HepG2 (cell line): ENCODE measurements around the gene CPSF4. TPM values are rescaled to one million over a fixed set of nuclear protein-coding genes. Genes with fewer than 3 reads are reported as not detected.

Source experiments
- CENPT ChIP-seq: sonication (generic); formaldehyde crosslinking; IDR thresholded peaks from 2 replicates; pipeline ENCODE4 v1.8.0; 2022; ENCODE audit warnings: low read depth, mild to moderate bottlenecking, moderate library complexity, missing genetic modification reagents
- HNRNPL ChIP-seq: fragments of 200-400 bp; formaldehyde crosslinking; IDR thresholded peaks from 2 replicates; pipeline ENCODE4 v1.6.1; 2017; ENCODE audit warnings: mild to moderate bottlenecking, low read depth, low read length
- HOXA3 ChIP-seq: sonication (generic); formaldehyde crosslinking; IDR thresholded peaks from 2 replicates; pipeline ENCODE4 v1.5.0; 2020; ENCODE audit warnings: missing genetic modification reagents
- HOXD1 ChIP-seq: sonication (generic); formaldehyde crosslinking; IDR thresholded peaks from 2 replicates; pipeline ENCODE4 v1.5.0; 2020; ENCODE audit warnings: missing genetic modification reagents
- KAT8 ChIP-seq: IDR thresholded peaks from 2 replicates; pipeline ENCODE4 v1.6.1; 2016; ENCODE audit warnings: missing genetic modification reagents, missing compliant biosample characterization
- KDM6A ChIP-seq: IDR thresholded peaks from 2 replicates; pipeline ENCODE4 v1.6.1; 2016; ENCODE audit warnings: low read depth
- SIN3B ChIP-seq: fragments of 150-350 bp; IDR thresholded peaks from 2 replicates; pipeline ENCODE4 v1.6.1; 2014; ENCODE audit warnings: low read length
- TCF7 ChIP-seq: sonication (generic); IDR thresholded peaks from 2 replicates; pipeline ENCODE4 v1.6.1; 2016; ENCODE audit warnings: antibody characterized with exemption, low read depth
- TSC22D2 ChIP-seq: sonication (generic); formaldehyde crosslinking; IDR thresholded peaks from 2 replicates; pipeline ENCODE4 v1.5.1; 2020; ENCODE audit warnings: missing genetic modification reagents, mild to moderate bottlenecking, borderline replicate concordance
- ZKSCAN5 ChIP-seq: sonication (generic); formaldehyde crosslinking; IDR thresholded peaks from 2 replicates; pipeline ENCODE4 v1.5.1; 2020; ENCODE audit warnings: mild to moderate bottlenecking, missing genetic modification reagents
- ZNF143 ChIP-seq: sonication (generic); formaldehyde crosslinking; IDR thresholded peaks from 2 replicates; pipeline ENCODE4 v1.4.0; 2020; ENCODE audit warnings: missing genetic modification reagents
- ZNF256 ChIP-seq: sonication (generic); formaldehyde crosslinking; conservative IDR thresholded peaks from 2 replicates; pipeline ENCODE4 v1.4.0; 2020; ENCODE audit warnings: missing genetic modification reagents
- ZNF282 ChIP-seq: fragments of 450-650 bp; IDR thresholded peaks from 2 replicates; pipeline ENCODE4 v1.6.1; 2018; ENCODE audit not compliant: partially characterized antibody
- ZNF382 ChIP-seq: sonication (generic); formaldehyde crosslinking; IDR thresholded peaks from 2 replicates; pipeline ENCODE4 v1.5.0; 2020; ENCODE audit warnings: missing genetic modification reagents, mild to moderate bottlenecking, borderline replicate concordance
- ZNF672 ChIP-seq: sonication (generic); formaldehyde crosslinking; IDR thresholded peaks from 2 replicates; pipeline ENCODE4 v1.8.1; 2022; ENCODE audit warnings: missing genetic modification reagents
- ZNF746 ChIP-seq: sonication (generic); formaldehyde crosslinking; IDR thresholded peaks from 2 replicates; pipeline ENCODE4 v1.8.0; 2022; ENCODE audit warnings: mild to moderate bottlenecking, missing genetic modification reagents
- ZSCAN20 ChIP-seq: sonication (generic); formaldehyde crosslinking; IDR thresholded peaks from 2 replicates; pipeline ENCODE4 v1.4.0; 2020; ENCODE audit warnings: missing genetic modification reagents, mild to moderate bottlenecking, borderline replicate concordance
- ZZZ3 ChIP-seq: sonication (generic); formaldehyde crosslinking; IDR thresholded peaks from 2 replicates; pipeline ENCODE4 v1.4.0; 2020; ENCODE audit warnings: missing genetic modification reagents, mild to moderate bottlenecking, borderline replicate concordance
- polyA plus RNA-seq, 8 experiments: library from polyadenylated mRNA; depleted of rRNA in 3 of 8; stranded (reverse) in 7 of 8; unstranded in 1 of 8; fragments of >200 nt; fragmentation: Illumina TruSeq in 4 of 8; extraction: Trizol in 4 of 8; gene quantifications; 2 replicates each; pipeline versions ENCODE4 v1.2.1 to v1.2.3, GENCODE V29; 2011 to 2016; ENCODE audit warnings: low read depth in 4 of 8, missing spikeins in 1 of 8, mixed read lengths in 1 of 8; ENCODE audit not compliant: insufficient read depth in 1 of 8
- total RNA-seq, 5 experiments: library from RNA; depleted of rRNA; stranded (reverse); fragments of >200 nt; fragmentation: Illumina TruSeq; extraction: Trizol; gene quantifications; 2 replicates each; pipeline ENCODE4 v1.2.3, GENCODE V29; 2016; ENCODE audit warnings: low read depth in 1 of 5
- TF ChIP-seq, protein P1 (sequence below): conservative IDR thresholded peaks from 2 replicates; pipeline ENCODE4 v1.6.1; 2018; ENCODE audit warnings: missing genetic modification reagents
- TF ChIP-seq, protein P2 (sequence below): sonication (generic); IDR thresholded peaks from 2 replicates; pipeline ENCODE4 v1.6.1; 2016; ENCODE audit warnings: low read depth, borderline replicate concordance
- TF ChIP-seq, protein P3 (sequence below): sonication (generic); formaldehyde crosslinking; IDR thresholded peaks from 2 replicates; pipeline ENCODE4 v1.5.0; 2020; ENCODE audit warnings: missing genetic modification reagents
- TF ChIP-seq, protein P4 (sequence below): sonication (generic); formaldehyde crosslinking; IDR thresholded peaks from 2 replicates; pipeline ENCODE4 v1.5.0; 2020; ENCODE audit warnings: mild to moderate bottlenecking, missing genetic modification reagents, borderline replicate concordance
- TF ChIP-seq, protein P5 (sequence below): sonication (generic); formaldehyde crosslinking; IDR thresholded peaks from 2 replicates; pipeline ENCODE4 v1.4.0; 2020; ENCODE audit warnings: mild to moderate bottlenecking, missing genetic modification reagents

The CPSF4 gene
- total and polyA plus RNA-seq, 2 of the 13 experiments (the other 11 are each of a cell fraction or from before 2014, with no cell fraction given) = 34.1 to 49.6 TPM

DNA sequence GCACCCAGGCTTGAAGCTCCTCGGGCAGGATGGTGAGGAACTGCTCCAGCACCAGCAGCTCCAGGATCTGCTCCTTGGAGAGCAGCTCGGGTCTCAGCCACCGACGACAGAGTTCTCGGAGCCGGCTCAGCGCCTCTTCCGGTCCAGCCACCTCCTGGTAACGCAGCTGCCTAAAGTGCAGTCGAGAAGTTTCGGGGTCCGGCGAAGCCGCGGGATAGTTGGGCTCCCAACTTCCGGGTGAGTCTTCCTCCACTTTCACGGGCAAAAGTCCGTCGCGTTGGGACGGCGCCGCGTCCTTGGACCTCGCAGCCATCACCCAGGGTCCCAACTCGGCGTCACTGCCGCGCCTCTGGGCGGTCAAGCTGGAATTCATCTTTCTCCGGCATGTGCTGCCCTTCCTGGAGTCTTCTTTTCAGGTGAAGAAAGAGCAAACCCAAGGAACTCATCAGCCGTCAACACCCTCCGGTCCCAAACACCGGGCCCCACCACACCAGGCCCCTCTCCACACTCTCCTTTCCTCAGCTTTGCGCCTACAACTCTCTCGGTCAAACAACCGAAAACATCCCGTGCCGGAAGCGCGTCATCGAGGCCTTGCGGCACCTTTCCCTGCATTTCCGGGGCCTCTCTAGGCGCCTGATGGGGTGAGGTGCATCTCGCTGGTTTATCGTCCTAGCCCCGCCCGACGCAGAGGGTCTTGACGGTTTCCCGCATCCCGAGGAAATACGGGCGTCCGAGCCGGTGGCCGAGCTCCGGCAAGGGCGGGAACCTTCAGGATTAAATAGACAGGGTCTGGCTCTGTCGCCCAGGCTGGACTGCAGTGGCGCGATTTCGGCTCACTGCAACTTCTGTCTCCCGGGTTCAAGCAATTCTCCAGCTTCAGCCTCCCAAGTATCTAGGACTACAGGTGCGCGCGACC, 61.2 kb downstream of the CPSF4 start, which contains the start of gene ZNF394 (continued):
- TF ChIP-seq, protein P1, sequence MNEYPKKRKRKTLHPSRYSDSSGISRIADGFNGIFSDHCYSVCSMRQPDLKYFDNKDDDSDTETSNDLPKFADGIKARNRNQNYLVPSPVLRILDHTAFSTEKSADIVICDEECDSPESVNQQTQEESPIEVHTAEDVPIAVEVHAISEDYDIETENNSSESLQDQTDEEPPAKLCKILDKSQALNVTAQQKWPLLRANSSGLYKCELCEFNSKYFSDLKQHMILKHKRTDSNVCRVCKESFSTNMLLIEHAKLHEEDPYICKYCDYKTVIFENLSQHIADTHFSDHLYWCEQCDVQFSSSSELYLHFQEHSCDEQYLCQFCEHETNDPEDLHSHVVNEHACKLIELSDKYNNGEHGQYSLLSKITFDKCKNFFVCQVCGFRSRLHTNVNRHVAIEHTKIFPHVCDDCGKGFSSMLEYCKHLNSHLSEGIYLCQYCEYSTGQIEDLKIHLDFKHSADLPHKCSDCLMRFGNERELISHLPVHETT (CRISPR knock-in tag) = peak; percentile 81; the same call in 1 of the 2 replicates
- TF ChIP-seq, protein P2, sequence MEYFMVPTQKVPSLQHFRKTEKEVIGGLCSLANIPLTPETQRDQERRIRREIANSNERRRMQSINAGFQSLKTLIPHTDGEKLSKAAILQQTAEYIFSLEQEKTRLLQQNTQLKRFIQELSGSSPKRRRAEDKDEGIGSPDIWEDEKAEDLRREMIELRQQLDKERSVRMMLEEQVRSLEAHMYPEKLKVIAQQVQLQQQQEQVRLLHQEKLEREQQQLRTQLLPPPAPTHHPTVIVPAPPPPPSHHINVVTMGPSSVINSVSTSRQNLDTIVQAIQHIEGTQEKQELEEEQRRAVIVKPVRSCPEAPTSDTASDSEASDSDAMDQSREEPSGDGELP = peak; percentile 50; the same call in 1 of the 2 replicates
- peak; percentile 98 for TF ChIP-seq KAT8
- TF ChIP-seq HNRNPL = no peak
- TF ChIP-seq SIN3B = peak; percentile 80
- TF ChIP-seq, protein P3, sequence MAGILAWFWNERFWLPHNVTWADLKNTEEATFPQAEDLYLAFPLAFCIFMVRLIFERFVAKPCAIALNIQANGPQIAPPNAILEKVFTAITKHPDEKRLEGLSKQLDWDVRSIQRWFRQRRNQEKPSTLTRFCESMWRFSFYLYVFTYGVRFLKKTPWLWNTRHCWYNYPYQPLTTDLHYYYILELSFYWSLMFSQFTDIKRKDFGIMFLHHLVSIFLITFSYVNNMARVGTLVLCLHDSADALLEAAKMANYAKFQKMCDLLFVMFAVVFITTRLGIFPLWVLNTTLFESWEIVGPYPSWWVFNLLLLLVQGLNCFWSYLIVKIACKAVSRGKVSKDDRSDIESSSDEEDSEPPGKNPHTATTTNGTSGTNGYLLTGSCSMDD (CRISPR knock-in tag) = no peak
- TF ChIP-seq, protein P4, sequence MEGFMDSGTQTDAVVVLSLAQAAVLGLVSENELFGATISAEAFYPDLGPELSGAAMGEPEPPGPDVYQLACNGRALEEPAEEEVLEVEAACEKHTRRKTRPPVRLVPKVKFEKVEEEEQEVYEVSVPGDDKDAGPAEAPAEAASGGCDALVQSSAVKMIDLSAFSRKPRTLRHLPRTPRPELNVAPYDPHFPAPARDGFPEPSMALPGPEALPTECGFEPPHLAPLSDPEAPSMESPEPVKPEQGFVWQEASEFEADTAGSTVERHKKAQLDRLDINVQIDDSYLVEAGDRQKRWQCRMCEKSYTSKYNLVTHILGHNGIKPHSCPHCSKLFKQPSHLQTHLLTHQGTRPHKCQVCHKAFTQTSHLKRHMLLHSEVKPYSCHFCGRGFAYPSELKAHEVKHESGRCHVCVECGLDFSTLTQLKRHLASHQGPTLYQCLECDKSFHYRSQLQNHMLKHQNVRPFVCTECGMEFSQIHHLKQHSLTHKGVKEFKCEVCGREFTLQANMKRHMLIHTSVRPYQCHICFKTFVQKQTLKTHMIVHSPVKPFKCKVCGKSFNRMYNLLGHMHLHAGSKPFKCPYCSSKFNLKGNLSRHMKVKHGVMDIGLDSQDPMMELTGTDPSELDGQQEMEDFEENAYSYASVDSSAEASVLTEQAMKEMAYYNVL (CRISPR knock-in tag) = no peak
- TF ChIP-seq KDM6A = no peak
- TF ChIP-seq TSC22D2 (CRISPR knock-in tag) = no peak
- TF ChIP-seq ZNF143 = peak; percentile 82
- peak; percentile 72 for TF ChIP-seq ZNF746
- no peak for TF ChIP-seq ZKSCAN5 (CRISPR knock-in tag)
- TF ChIP-seq, protein P5, sequence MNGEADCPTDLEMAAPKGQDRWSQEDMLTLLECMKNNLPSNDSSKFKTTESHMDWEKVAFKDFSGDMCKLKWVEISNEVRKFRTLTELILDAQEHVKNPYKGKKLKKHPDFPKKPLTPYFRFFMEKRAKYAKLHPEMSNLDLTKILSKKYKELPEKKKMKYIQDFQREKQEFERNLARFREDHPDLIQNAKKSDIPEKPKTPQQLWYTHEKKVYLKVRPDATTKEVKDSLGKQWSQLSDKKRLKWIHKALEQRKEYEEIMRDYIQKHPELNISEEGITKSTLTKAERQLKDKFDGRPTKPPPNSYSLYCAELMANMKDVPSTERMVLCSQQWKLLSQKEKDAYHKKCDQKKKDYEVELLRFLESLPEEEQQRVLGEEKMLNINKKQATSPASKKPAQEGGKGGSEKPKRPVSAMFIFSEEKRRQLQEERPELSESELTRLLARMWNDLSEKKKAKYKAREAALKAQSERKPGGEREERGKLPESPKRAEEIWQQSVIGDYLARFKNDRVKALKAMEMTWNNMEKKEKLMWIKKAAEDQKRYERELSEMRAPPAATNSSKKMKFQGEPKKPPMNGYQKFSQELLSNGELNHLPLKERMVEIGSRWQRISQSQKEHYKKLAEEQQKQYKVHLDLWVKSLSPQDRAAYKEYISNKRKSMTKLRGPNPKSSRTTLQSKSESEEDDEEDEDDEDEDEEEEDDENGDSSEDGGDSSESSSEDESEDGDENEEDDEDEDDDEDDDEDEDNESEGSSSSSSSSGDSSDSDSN (CRISPR knock-in tag) = peak; percentile 77
- TF ChIP-seq ZNF382 (CRISPR knock-in tag) = no peak
- no peak for TF ChIP-seq CENPT (CRISPR knock-in tag)
- TF ChIP-seq ZNF256 (CRISPR knock-in tag) = no peak
- peak; percentile 74; the same call in 1 of the 2 replicates for TF ChIP-seq ZZZ3 (CRISPR knock-in tag)
- peak; percentile 98 for TF ChIP-seq HOXA3 (CRISPR knock-in tag)
- no peak for TF ChIP-seq ZNF282
- TF ChIP-seq TCF7 = no peak
- TF ChIP-seq ZSCAN20 (CRISPR knock-in tag) = no peak
- no peak for TF ChIP-seq HOXD1 (CRISPR knock-in tag)
- TF ChIP-seq ZNF672 = no peak
